H1 (cell line): ENCODE data around the gene YTHDC2. TPM values are rescaled to one million over a fixed set of nuclear protein-coding genes. Genes with fewer than 3 reads are reported as not detected.

Source experiments
- CTCF ChIA-PET: fragments of 300-600 bp; sonication (Branson Sonifier 250); formaldehyde crosslinking; loops from one replicate; lab custom pipeline; 2021; ENCODE audit not compliant: partially characterized antibody; lab: Charles Lee
- POLR2A ChIA-PET: fragments of 300-600 bp; sonication (Branson Sonifier 250); formaldehyde crosslinking; loops from one replicate; lab custom pipeline; 2021; ENCODE audit warnings: inconsistent platforms; ENCODE audit not compliant: partially characterized antibody; lab: Charles Lee
- DNase-seq, 2 experiments: peaks; one replicate each; pipeline versions ENCODE4 v3.0.0 to v3.0.0-alpha.2; 2010 to 2022; ENCODE audit warnings: low spot score in 2 of 2, low read depth in 1 of 2, mixed read lengths in 1 of 2
- FAIRE-seq: peaks from 2 replicates; lab custom pipeline; 2011; peaks lifted over from hg19 to GRCh38; lab: Jason Lieb, UNC
- H2AFZ ChIP-seq: 2 replicates; pipeline ENCODE4 v1.8.1; 2012; ENCODE audit warnings: low read length, inconsistent platforms
- H2AK5ac ChIP-seq: 2 replicates; pipeline ENCODE4 v1.6.1; 2013; ENCODE audit warnings: low read depth, low read length
- H2BK120ac ChIP-seq: replicated peaks from 2 replicates; pipeline ENCODE3; 2013; ENCODE audit warnings: low read depth, low read length, inconsistent platforms
- H2BK12ac ChIP-seq: 2 replicates; pipeline ENCODE4 v1.6.1; 2013; ENCODE audit warnings: low read depth, low read length
- H2BK15ac ChIP-seq: 2 replicates; pipeline ENCODE4 v1.6.1; 2013; ENCODE audit warnings: low read length
- H2BK20ac ChIP-seq: 2 replicates; pipeline ENCODE4 v1.6.1; 2013; ENCODE audit warnings: low read length
- H2BK5ac ChIP-seq: 2 replicates; pipeline ENCODE4 v1.6.1; 2013; ENCODE audit warnings: low read depth, low read length
- H3K14ac ChIP-seq: 2 replicates; pipeline ENCODE4 v1.6.1; 2013; ENCODE audit warnings: inconsistent platforms; ENCODE audit not compliant: insufficient read length
- H3K18ac ChIP-seq: 2 replicates; pipeline ENCODE4 v1.6.1; 2013; ENCODE audit warnings: low read length; ENCODE audit errors: extremely low read depth
- H3K23ac ChIP-seq: 2 replicates; pipeline ENCODE4 v1.6.1; 2013; ENCODE audit warnings: inconsistent platforms; ENCODE audit not compliant: insufficient read length
- H3K23me2 ChIP-seq: 2 replicates; pipeline ENCODE4 v1.6.1; 2013; ENCODE audit warnings: low read depth, low read length
- H3K27ac ChIP-seq: 2 replicates; pipeline ENCODE4 v1.6.1; 2011; ENCODE audit warnings: low read depth, low read length, inconsistent platforms
- H3K27me3 ChIP-seq, 4 experiments: replicated peaks in 1 of 4; 1 replicate in 1 of 4; 2 replicates in 3 of 4; pipeline versions ENCODE4 v1.6.1 to v1.8.1; 2011 to 2013; ENCODE audit warnings: low read length in 3 of 4, mild to moderate bottlenecking in 3 of 4, inconsistent platforms in 2 of 4, mixed read lengths in 2 of 4, moderate library complexity in 1 of 4; ENCODE audit not compliant: control insufficient read depth in 3 of 4, insufficient read depth in 3 of 4; ENCODE audit errors: extremely low read depth in 1 of 4
- H3K36me3 ChIP-seq, 4 experiments: 2 replicates each; pipeline versions ENCODE4 v1.6.1 to v1.8.1; 2011 to 2013; ENCODE audit warnings: mild to moderate bottlenecking in 4 of 4, low read length in 3 of 4, moderate library complexity in 2 of 4, control low read depth in 1 of 4, inconsistent platforms in 1 of 4; ENCODE audit not compliant: insufficient read depth in 4 of 4, control insufficient read depth in 2 of 4
- H3K4ac ChIP-seq: replicated peaks from 2 replicates; pipeline ENCODE3; 2013; ENCODE audit warnings: low read length, low read depth, mixed read lengths, inconsistent platforms; ENCODE audit not compliant: insufficient read length
- H3K4me1 ChIP-seq, 4 experiments: replicated peaks in 1 of 4; 1 replicate in 1 of 4; 2 replicates in 3 of 4; pipeline versions ENCODE4 v1.6.1 to v1.8.1; 2011 to 2013; ENCODE audit warnings: low read length in 3 of 4, inconsistent platforms in 2 of 4, mixed read lengths in 1 of 4; ENCODE audit not compliant: insufficient read depth in 4 of 4, control insufficient read depth in 3 of 4
- H3K4me2 ChIP-seq, 2 experiments: 2 replicates each; pipeline versions ENCODE4 v1.6.1 to v1.8.1; 2011 to 2013; ENCODE audit warnings: low read depth in 2 of 2, low read length in 2 of 2, control low read depth in 1 of 2, inconsistent platforms in 1 of 2, mild to moderate bottlenecking in 1 of 2; ENCODE audit not compliant: insufficient read depth in 1 of 2
- H3K4me3 ChIP-seq, 4 experiments: fragments of 200-600, 300-600 bp in 1 of 4; sonication (generic), shearing (Covaris generic), sonication (Bioruptor Twin) in 1 of 4; 2 replicates each; pipeline versions ENCODE4 v1.5.1 to v1.8.1; 2011 to 2016; ENCODE audit warnings: low read length in 4 of 4, low read depth in 3 of 4, control low read depth in 2 of 4, inconsistent platforms in 2 of 4, mild to moderate bottlenecking in 2 of 4, mixed read lengths in 1 of 4, moderate library complexity in 1 of 4; ENCODE audit not compliant: insufficient read depth in 2 of 4; ENCODE audit errors: extremely low read depth in 1 of 4
- H3K56ac ChIP-seq: replicated peaks from 2 replicates; pipeline ENCODE3; 2013; ENCODE audit warnings: low read depth, mild to moderate bottlenecking, mixed read lengths, low read length, inconsistent platforms; ENCODE audit not compliant: insufficient read length
- H3K79me1 ChIP-seq: 2 replicates; pipeline ENCODE4 v1.6.1; 2013; ENCODE audit warnings: low read depth, low read length, control low read depth
- H3K79me2 ChIP-seq, 2 experiments: 2 replicates each; pipeline versions ENCODE4 v1.6.1 to v1.8.1; 2012 to 2013; ENCODE audit warnings: low read length in 2 of 2, mild to moderate bottlenecking in 2 of 2, inconsistent platforms in 1 of 2; ENCODE audit not compliant: insufficient read depth in 2 of 2, control insufficient read depth in 1 of 2
- H3K9ac ChIP-seq, 4 experiments: replicated peaks in 1 of 4; 1 replicate in 1 of 4; 2 replicates in 3 of 4; pipeline versions ENCODE4 v1.6.1 to v1.8.1; 2011 to 2013; ENCODE audit warnings: low read depth in 3 of 4, low read length in 3 of 4, control low read depth in 2 of 4, mild to moderate bottlenecking in 2 of 4, moderate library complexity in 2 of 4, inconsistent platforms in 1 of 4; ENCODE audit errors: extremely low read depth in 1 of 4
- H3K9me3 ChIP-seq, 2 experiments: 2 replicates each; pipeline versions ENCODE4 v1.6.1 to v1.8.1; 2012 to 2013; ENCODE audit warnings: mild to moderate bottlenecking in 2 of 2, moderate library complexity in 2 of 2, control low read depth in 1 of 2, inconsistent platforms in 1 of 2, low read depth in 1 of 2, low read length in 1 of 2, mixed read lengths in 1 of 2; ENCODE audit not compliant: insufficient read depth in 2 of 2
- H4K20me1 ChIP-seq, 2 experiments: replicated peaks in 1 of 2; 2 replicates each; pipeline versions ENCODE3 to v1.8.1; 2011 to 2013; ENCODE audit warnings: inconsistent platforms in 2 of 2, low read length in 2 of 2, mild to moderate bottlenecking in 1 of 2; ENCODE audit not compliant: insufficient read depth in 2 of 2, control insufficient read depth in 1 of 2
- H4K5ac ChIP-seq: 2 replicates; pipeline ENCODE4 v1.6.1; 2013; ENCODE audit warnings: low read length, low read depth, mixed read lengths, inconsistent platforms; ENCODE audit not compliant: insufficient read length
- H4K8ac ChIP-seq: 2 replicates; pipeline ENCODE4 v1.8.0; 2013; ENCODE audit warnings: mild to moderate bottlenecking, moderate library complexity, low read length, inconsistent platforms; ENCODE audit not compliant: insufficient read depth; ENCODE audit errors: extremely low read depth
- H4K91ac ChIP-seq: replicated peaks from 2 replicates; pipeline ENCODE3; 2013; ENCODE audit warnings: low read length, mixed read lengths, inconsistent platforms; ENCODE audit not compliant: insufficient read length
- BACH1 ChIP-seq: IDR thresholded peaks from 2 replicates; pipeline ENCODE4 v1.6.1; 2012; ENCODE audit warnings: low read length, improper control_type of control experiment
- EP300 ChIP-seq, 2 experiments: IDR thresholded peaks; 1 replicate in 1 of 2; 2 replicates in 1 of 2; pipeline ENCODE4 v1.6.1; 2011 to 2012; ENCODE audit warnings: low read depth in 2 of 2, low read length in 2 of 2, mild to moderate bottlenecking in 2 of 2, borderline replicate concordance in 1 of 2, inconsistent platforms in 1 of 2, moderate library complexity in 1 of 2
- MAFK ChIP-seq: IDR thresholded peaks from 2 replicates; pipeline ENCODE4 v1.6.1; 2012; ENCODE audit warnings: low read depth, mild to moderate bottlenecking, improper control_type of control experiment, low read length
- RFX5 ChIP-seq: IDR thresholded peaks from 2 replicates; pipeline ENCODE4 v1.6.1; 2011; ENCODE audit warnings: low read depth, low read length, improper control_type of control experiment, borderline replicate concordance
- SAP30 ChIP-seq: fragments of 300-600 bp; sonication (generic); IDR thresholded peaks from 2 replicates; pipeline ENCODE4 v1.7.1; 2012; ENCODE audit warnings: low read length, moderate library complexity, mild to moderate bottlenecking, inconsistent platforms; ENCODE audit not compliant: insufficient read depth, insufficient replicate concordance
- SIX5 ChIP-seq: IDR thresholded peaks from 2 replicates; pipeline ENCODE4 v1.6.1; 2011; ENCODE audit warnings: mild to moderate bottlenecking, low read depth, low read length
- SP1 ChIP-seq: IDR thresholded peaks from 2 replicates; pipeline ENCODE4 v1.6.1; 2011; ENCODE audit warnings: low read depth, low read length
- SUZ12 ChIP-seq: fragments of 200-600 bp; sonication (generic); IDR thresholded peaks from 2 replicates; pipeline ENCODE4 v1.6.1; 2012; ENCODE audit warnings: mild to moderate bottlenecking, inconsistent platforms, low read length, moderate library complexity, mixed read lengths
- YY1 ChIP-seq: IDR thresholded peaks from 2 replicates; pipeline ENCODE4 v1.6.1; 2011; ENCODE audit warnings: low read depth, mild to moderate bottlenecking, low read length
- WGBS, 2 experiments: shearing (Covaris generic) in 1 of 2; methylation state at CpG; one replicate each; pipeline versions ENCODE4 v1.1.6 to v1.1.7; 2013 to 2015; ENCODE audit warnings: low lambda C conversion rate in 2 of 2, mixed read lengths in 2 of 2, inconsistent platforms in 1 of 2, low coverage in 1 of 2, missing lambda C conversion rate in 1 of 2; ENCODE audit not compliant: insufficient replicate concordance in 2 of 2, insufficient coverage in 1 of 2, insufficient read length in 1 of 2; ENCODE audit errors: extremely low coverage in 1 of 2, missing lambda C conversion rate in 1 of 2; 5-methylcytosine and 5-hydroxymethylcytosine counted together
- polyA plus RNA-seq, 7 experiments: library from polyadenylated mRNA; depleted of rRNA in 3 of 7; stranded (reverse) in 5 of 7; unstranded in 2 of 7; fragments of >200 nt in 5 of 7; fragments of 200-250 nt in 2 of 7; gene quantifications; 1 replicate in 5 of 7; 2 replicates in 1 of 7; 4 replicates in 1 of 7; pipeline versions ENCODE4 v1.2.1 to v1.2.3, GENCODE V29; 2011 to 2013; ENCODE audit warnings: missing spikeins in 2 of 7, mixed read lengths in 2 of 7
- total RNA-seq: library from RNA; stranded (reverse); fragmentation: NEBNext Ultra II Directional; extraction: Animal tissue kit (Norgen Biotek cat#: 25700); gene quantifications from 2 replicates; pipeline ENCODE4 v1.2.1, GENCODE V29; 2021
- TF ChIP-seq, protein P1 (sequence below): IDR thresholded peaks from 2 replicates; pipeline ENCODE4 v1.6.1; 2011; ENCODE audit warnings: low read depth, mild to moderate bottlenecking, low read length; ENCODE audit not compliant: insufficient read depth
- TF ChIP-seq, protein P2 (sequence below): IDR thresholded peaks from 2 replicates; pipeline ENCODE4 v1.6.1; 2012; ENCODE audit warnings: low read length, inconsistent platforms

YTHDC2 gene
- total and polyA plus RNA-seq, 2 of the 8 experiments (the other 6 are each of a cell fraction or from before 2014, with no cell fraction given): 4.3 to 20.1 TPM

DNA sequence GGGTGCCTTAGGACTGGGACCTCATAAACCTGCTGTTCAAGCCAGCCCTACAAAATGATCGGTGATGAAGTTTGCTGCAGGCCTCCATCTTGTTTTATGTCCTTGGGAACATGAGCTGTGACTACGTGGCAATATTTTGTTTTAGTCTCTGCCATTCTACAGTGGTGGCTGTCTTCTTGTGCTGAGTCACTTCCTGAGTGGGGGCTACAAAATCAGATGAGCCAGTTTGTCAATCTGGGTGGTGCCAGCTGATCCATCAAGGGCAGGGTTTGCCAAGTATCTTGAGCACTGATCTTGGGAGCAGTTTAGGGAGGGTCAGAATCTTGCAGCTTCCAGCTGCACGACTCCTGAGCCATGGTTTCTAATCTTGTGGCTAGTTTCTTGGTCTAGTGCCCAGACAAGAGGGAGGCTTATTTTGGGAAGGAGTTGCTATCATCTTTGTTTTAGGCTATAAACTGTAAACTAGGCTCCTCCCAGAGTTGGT lies 94.7 kb downstream of the YTHDC2 start:
- H3K4me1 ChIP-seq: no peaks in the 10 kb centered on the region; a peak in 2 of 7 replicates
- no peak overlapping the region for H4K5ac ChIP-seq
- no peak overlapping the region for H2BK20ac ChIP-seq
- no peaks in the 10 kb centered on the region for H3K79me1 ChIP-seq
- no peak overlapping the region for H2BK12ac ChIP-seq
- no peak overlapping the region for H4K91ac ChIP-seq
- no peaks in the 10 kb centered on the region for H3K36me3 ChIP-seq
- no peak overlapping the region for H3K4me2 ChIP-seq
- H3K23me2 ChIP-seq: no peaks in the 10 kb centered on the region
- H2BK5ac ChIP-seq: no peak overlapping the region
- no peak overlapping the region for H3K23ac ChIP-seq
- no peak overlapping the region for H3K4me3 ChIP-seq
- no peak overlapping the region for H2AFZ ChIP-seq
- H3K27ac ChIP-seq: no peak overlapping the region
- H3K56ac ChIP-seq: no peak overlapping the region
- no peak overlapping the region for H3K4ac ChIP-seq
- H4K20me1 ChIP-seq: no peaks in the 10 kb centered on the region
- H2BK120ac ChIP-seq: no peak overlapping the region
- H3K9me3 ChIP-seq: peaks cover 7 to 10% of the 10 kb centered on the region in 2 experiments; a peak in 3 of 4 replicates
- DNase-seq (no peak), FAIRE-seq (no peak)
- H3K79me2 ChIP-seq: no peaks in the 10 kb centered on the region
- no peak overlapping the region for H3K9ac ChIP-seq
- H3K14ac ChIP-seq: no peak overlapping the region
- no peak overlapping the region for H2BK15ac ChIP-seq
- H3K27me3 ChIP-seq: no peaks in the 10 kb centered on the region
- no peak overlapping the region for H4K8ac ChIP-seq
- ChIA-PET CTCF (interaction anchor here (0.8 to 3.2 kb wide), 9 partner anchors 10 to 612 kb away, joined by 3 to 12 read pairs (median 5); no protein-coding TSS in a partner anchor), POLR2A (interaction anchor here (0.6 kb wide), 1 partner anchor 758 kb away, joined by 4 read pairs; no protein-coding TSS in a partner anchor)
- H2AK5ac ChIP-seq: no peak overlapping the region
- H3K18ac ChIP-seq: no peak overlapping the region
- 93% methylated on average over 3 of the region's 3 CpGs; no CpG with 5 or more reads in 1 of the 2 experiments for WGBS, 2 experiments
- TF ChIP-seq SAP30 (no peak), RFX5 (no peak), EP300 (IDR thresholded peaks at IDR 0.05; ENCODE audit: borderline replicate concordance in 1 of 2, low read depth in 2 of 2, low read length in 2 of 2) (no peak), BACH1 (no peak), YY1 (no peak), SP1 (no peak), SUZ12 (no peak), MAFK (no peak), SIX5 (no peak)
- TF ChIP-seq, protein P1, sequence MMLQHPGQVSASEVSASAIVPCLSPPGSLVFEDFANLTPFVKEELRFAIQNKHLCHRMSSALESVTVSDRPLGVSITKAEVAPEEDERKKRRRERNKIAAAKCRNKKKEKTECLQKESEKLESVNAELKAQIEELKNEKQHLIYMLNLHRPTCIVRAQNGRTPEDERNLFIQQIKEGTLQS: no peak
- TF ChIP-seq, protein P2, sequence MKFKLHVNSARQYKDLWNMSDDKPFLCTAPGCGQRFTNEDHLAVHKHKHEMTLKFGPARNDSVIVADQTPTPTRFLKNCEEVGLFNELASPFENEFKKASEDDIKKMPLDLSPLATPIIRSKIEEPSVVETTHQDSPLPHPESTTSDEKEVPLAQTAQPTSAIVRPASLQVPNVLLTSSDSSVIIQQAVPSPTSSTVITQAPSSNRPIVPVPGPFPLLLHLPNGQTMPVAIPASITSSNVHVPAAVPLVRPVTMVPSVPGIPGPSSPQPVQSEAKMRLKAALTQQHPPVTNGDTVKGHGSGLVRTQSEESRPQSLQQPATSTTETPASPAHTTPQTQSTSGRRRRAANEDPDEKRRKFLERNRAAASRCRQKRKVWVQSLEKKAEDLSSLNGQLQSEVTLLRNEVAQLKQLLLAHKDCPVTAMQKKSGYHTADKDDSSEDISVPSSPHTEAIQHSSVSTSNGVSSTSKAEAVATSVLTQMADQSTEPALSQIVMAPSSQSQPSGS: no peak
